CD4-positive, alpha-beta T cell (primary cell): ENCODE measurements around the gene GALNT2. TPM values are rescaled to one million over a fixed set of nuclear protein-coding genes. Genes with fewer than 3 reads are reported as not detected.

Experiments used
- ATAC-seq: fragments of 200-7000 bp; cut with Tn5 transposase; one replicate; pipeline ENCODE4 v1.10.0; 2022; ENCODE audit warnings: mild to moderate bottlenecking; ENCODE audit not compliant: poor library complexity
- CTCF ChIA-PET: fragments of 350-600 bp; sonication (Branson Sonifier 250); formaldehyde crosslinking; loops from one replicate; lab custom pipeline; 2021; ENCODE audit warnings: antibody characterized with exemption, inconsistent platforms; lab: Charles Lee
- POLR2A ChIA-PET: fragments of 350-600 bp; sonication (Branson Sonifier 250); formaldehyde crosslinking; loops from one replicate; lab custom pipeline; 2021; ENCODE audit warnings: antibody characterized with exemption, inconsistent platforms; lab: Charles Lee
- DNase-seq, 14 experiments: peaks; one replicate each; pipeline ENCODE4 v3.0.0-alpha.2; 2013 to 2020; ENCODE audit warnings: mixed read lengths in 2 of 14
- H3K27ac ChIP-seq, 2 donors: one replicate each; pipeline versions ENCODE4 v1.5.1 to v1.7.0; 2013; ENCODE audit warnings: low read length in 2 of 2, low read depth in 1 of 2, mild to moderate bottlenecking in 1 of 2
- H3K27me3 ChIP-seq, 2 experiments: 1 replicate in 1 of 2; 2 replicates in 1 of 2; pipeline versions ENCODE4 v1.6.1 to v1.7.0; 2013; ENCODE audit warnings: low read length in 2 of 2, control low read depth in 1 of 2, mild to moderate bottlenecking in 1 of 2, moderate library complexity in 1 of 2; ENCODE audit not compliant: insufficient read depth in 2 of 2, control insufficient read depth in 1 of 2
- H3K36me3 ChIP-seq: one replicate; pipeline ENCODE4 v1.6.1; 2013; ENCODE audit warnings: low read length, control low read depth; ENCODE audit not compliant: insufficient read depth
- H3K4me1 ChIP-seq: one replicate; pipeline ENCODE4 v1.6.1; 2013; ENCODE audit warnings: low read length, control low read depth; ENCODE audit not compliant: insufficient read depth
- H3K4me3 ChIP-seq: one replicate; pipeline ENCODE4 v1.5.1; 2013; ENCODE audit warnings: mild to moderate bottlenecking, low read length, moderate library complexity
- H3K9me3 ChIP-seq, 2 experiments: 1 replicate in 1 of 2; 2 replicates in 1 of 2; pipeline versions ENCODE4 v1.6.1 to v1.7.0; 2013; ENCODE audit warnings: low read length in 2 of 2, mild to moderate bottlenecking in 2 of 2, control low read depth in 1 of 2, moderate library complexity in 1 of 2; ENCODE audit not compliant: control insufficient read depth in 1 of 2, insufficient read depth in 1 of 2
- H3K27ac Mint-ChIP-seq: one replicate; pipeline ENCODE4 v1.8.0; 2020; ENCODE audit warnings: mixed read lengths
- H3K27me3 Mint-ChIP-seq: one replicate; pipeline ENCODE4 v1.8.0; 2021; ENCODE audit warnings: mixed read lengths
- H3K36me3 Mint-ChIP-seq: one replicate; pipeline ENCODE4 v1.8.0; 2021; ENCODE audit warnings: low read depth, mixed read lengths
- H3K4me1 Mint-ChIP-seq: one replicate; pipeline ENCODE4 v1.8.0; 2021; ENCODE audit warnings: low read depth, mixed read lengths
- H3K4me3 Mint-ChIP-seq: one replicate; pipeline ENCODE4 v1.8.0; 2020; ENCODE audit warnings: mild to moderate bottlenecking, mixed read lengths
- H3K9me3 Mint-ChIP-seq: one replicate; pipeline ENCODE4 v1.8.0; 2020; ENCODE audit warnings: mixed read lengths
- CTCF ChIP-seq: fragments of 200-600 bp; IDR thresholded peaks from one replicate; pipeline ENCODE4 v1.8.0; 2022; ENCODE audit warnings: antibody characterized with exemption, mild to moderate bottlenecking
- intact Hi-C, 2 experiments: fragments of 100-400 bp; cut with DNase I in 1 of 2; cut with micrococcal nuclease in 1 of 2; formaldehyde crosslinking; loops; one replicate each; pipeline versions ENCODE4 v1.15.1 to v1.9.0; 2023 to 2025; cut with DNase I, micrococcal nuclease
- total RNA-seq, 174 experiments: library from RNA in 2 of 174; stranded (reverse) in 2 of 174; gene quantifications; one replicate each; pipeline ENCODE4 v1.2.3 and lab custom pipeline; 2021 to 2026

Gene GALNT2
- total RNA-seq, 2 experiments from 2014 or later: 11.0 to 11.4 TPM

- no peak for TF ChIP-seq CTCF
- Mint-ChIP-seq H3K27me3 (no peaks in the 10 kb centered on the region), H3K4me1 (peaks cover 57% of the 10 kb centered on the region), H3K4me3 (no peak overlapping the region), H3K27ac (no peak overlapping the region), H3K9me3 (no peaks in the 10 kb centered on the region), H3K36me3 (peaks cover 43% of the 10 kb centered on the region)
- intact Hi-C loops: no loop called here
- Histone ChIP-seq H3K27ac (no peak overlapping the region), H3K9me3 (peaks cover 0 to under 1% of the 10 kb centered on the region in 2 experiments), H3K36me3 (peaks cover 3% of the 10 kb centered on the region), H3K4me3 (no peak overlapping the region), H3K27me3 (no peaks in the 10 kb centered on the region), H3K4me1 (peaks cover 23% of the 10 kb centered on the region)
- ATAC-seq (no peak), DNase-seq (no peak)
- ChIA-PET CTCF (no interaction called here), POLR2A (no interaction called here)
Measured at GRCh38 chr1:230189341-230189740, 122.3 kb downstream of the GALNT2 start.

GRCh38 chr1:230189824-230190223, 122.8 kb downstream of the GALNT2 start:
- CTCF ChIA-PET: no interaction called here
- Histone ChIP-seq H3K27me3 (no peaks in the 10 kb centered on the region), H3K27ac (no peak overlapping the region), H3K4me3 (no peak overlapping the region), H3K9me3 (no peaks in the 10 kb centered on the region), H3K36me3 (peaks cover 3% of the 10 kb centered on the region), H3K4me1 (peaks cover 23% of the 10 kb centered on the region)
- H3K36me3 Mint-ChIP-seq: peaks cover 39% of the 10 kb centered on the region
- H3K27me3 Mint-ChIP-seq: no peaks in the 10 kb centered on the region
- peaks cover 53% of the 10 kb centered on the region for H3K4me1 Mint-ChIP-seq
- no peak overlapping the region for H3K4me3 Mint-ChIP-seq
- TF ChIP-seq CTCF: no peak
- no peak for ATAC-seq
- POLR2A ChIA-PET: no interaction called here
- H3K9me3 Mint-ChIP-seq: no peaks in the 10 kb centered on the region
- DNase-seq: no peak
- no peak overlapping the region for H3K27ac Mint-ChIP-seq
- intact Hi-C loops: no loop called here

GRCh38 chr1:230191079-230191804, 124.2 kb downstream of the GALNT2 start:
- Mint-ChIP-seq H3K4me3 (no peak overlapping the region), H3K27me3 (no peaks in the 10 kb centered on the region), H3K9me3 (no peaks in the 10 kb centered on the region), H3K27ac (no peak overlapping the region), H3K36me3 (peaks cover 24% of the 10 kb centered on the region), H3K4me1 (peaks cover 39% of the 10 kb centered on the region)
- H3K4me1 ChIP-seq: peaks cover 15% of the 10 kb centered on the region
- ChIA-PET POLR2A (no interaction called here), CTCF (no interaction called here)
- no peaks in the 10 kb centered on the region for H3K9me3 ChIP-seq
- peaks cover 3% of the 10 kb centered on the region for H3K36me3 ChIP-seq
- no peak overlapping the region for H3K4me3 ChIP-seq
- DNase-seq: peak in 3 of 14 experiments; percentile 27 to 67 (median 58)
- no peak for TF ChIP-seq CTCF
- no peak for ATAC-seq
- intact Hi-C loops: no loop called here
- H3K27me3 ChIP-seq: no peaks in the 10 kb centered on the region
- no peak overlapping the region for H3K27ac ChIP-seq
